ENCODE results near the gene SORBS2.

GRCh38 chr4:185794637-185795036 is 17.4 kb downstream of the SORBS2 start:
- TF ChIP-seq CTCF (IDR thresholded peaks at IDR 0.05) = no peak
- TF ChIP-seq ZFX (IDR thresholded peaks at IDR 0.05; ENCODE audit: borderline replicate concordance) = no peak
